HS-5 (cell line): Measurements from ENCODE around the gene OR52I1.

Experiments
- DNase-seq: peaks from one replicate; pipeline ENCODE4 v3.0.0-alpha.2; 2012; ENCODE audit warnings: low read depth

Gene OR52I1

DNA sequence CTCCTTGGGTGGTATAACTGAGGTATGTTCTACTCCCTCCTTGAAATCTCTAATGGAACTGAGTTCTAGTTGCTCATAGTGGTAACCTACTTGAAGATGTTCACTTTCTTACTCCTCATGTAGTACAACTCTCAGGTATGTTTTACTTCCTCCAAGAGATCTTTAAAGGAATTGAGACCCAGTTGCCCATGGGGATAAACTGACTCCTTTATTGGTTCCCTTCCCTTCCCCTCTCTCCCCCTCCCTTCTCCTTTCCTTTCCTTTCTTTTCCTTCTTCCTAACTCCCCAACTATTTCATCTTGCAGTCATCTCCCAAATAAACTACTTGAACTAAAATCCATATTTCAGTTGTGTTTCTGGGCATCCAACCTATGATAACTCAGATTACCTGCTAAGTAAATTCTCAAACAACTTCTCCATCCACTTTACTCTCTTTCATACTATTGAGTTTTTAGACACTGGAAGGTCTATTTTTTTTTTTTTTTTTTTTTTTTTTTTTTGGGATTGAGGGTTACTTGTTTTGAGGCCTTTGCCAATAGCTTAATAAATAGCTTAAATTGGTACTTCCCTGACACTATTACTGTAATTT is 22.1 kb downstream of the OR52I1 start:
- no peak for DNase-seq

DNA sequence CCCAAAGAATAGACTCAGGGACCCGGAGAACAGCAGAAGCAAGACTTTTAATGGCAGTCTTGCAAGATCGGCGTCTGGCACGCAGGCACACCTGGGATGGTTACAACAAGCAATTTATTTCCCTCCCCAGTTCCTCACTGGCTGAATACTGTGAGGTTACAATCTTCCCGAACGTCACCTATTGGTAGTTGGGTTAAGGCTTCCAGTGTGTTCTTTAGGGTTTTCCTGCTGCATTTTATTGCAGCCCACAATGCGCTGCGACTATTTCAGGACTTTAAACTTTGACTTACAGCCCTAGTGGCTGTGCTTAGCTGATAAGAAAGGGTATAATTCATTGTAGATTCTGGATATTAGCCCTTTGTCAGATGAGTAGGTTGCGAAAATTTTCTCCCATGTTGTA is 25.7 kb downstream of the OR52I1 start:
- no peak for DNase-seq

DNA sequence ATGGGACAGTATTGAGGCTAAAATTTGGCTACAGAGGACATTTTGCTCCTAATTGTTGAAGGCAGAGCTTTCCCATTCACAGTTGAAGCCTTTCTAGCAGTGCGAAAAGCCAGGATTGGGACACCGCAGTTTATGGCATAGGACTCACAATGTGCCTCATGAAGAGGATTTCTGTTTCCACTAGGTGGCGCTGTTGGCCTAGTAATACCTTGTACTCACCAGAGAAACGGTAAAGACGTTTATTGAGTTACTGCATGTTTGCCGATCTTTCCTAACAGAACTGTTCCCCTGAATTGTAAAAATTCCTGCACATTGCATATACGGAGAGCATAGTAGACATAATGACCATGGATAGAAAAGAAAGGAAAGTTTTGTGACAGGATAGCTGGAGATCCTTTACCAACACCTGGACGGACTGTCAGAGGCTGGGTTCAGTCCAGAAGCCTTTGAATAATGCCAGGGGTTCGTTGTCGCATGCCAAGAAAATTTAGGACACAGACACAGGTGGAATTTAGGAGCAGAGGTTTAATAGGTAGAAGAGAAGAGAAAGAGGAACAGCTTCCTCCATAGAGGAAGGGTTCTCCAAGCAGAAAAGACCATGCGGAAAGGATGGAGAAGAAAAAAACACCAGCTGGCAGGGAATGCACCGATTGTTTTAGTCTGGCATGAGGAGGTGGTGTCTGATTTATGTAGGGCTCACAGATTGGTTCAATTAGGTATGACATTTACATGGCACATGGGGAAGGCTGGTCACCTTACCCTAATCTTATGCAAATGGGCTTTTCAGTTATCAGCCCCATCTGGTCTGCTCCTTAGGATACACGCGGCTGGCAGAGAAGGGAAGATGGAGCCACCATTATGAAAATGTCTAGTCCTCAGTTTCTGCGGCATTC is 32.6 kb downstream of the OR52I1 start:
- DNase-seq: peak; percentile 56

DNA sequence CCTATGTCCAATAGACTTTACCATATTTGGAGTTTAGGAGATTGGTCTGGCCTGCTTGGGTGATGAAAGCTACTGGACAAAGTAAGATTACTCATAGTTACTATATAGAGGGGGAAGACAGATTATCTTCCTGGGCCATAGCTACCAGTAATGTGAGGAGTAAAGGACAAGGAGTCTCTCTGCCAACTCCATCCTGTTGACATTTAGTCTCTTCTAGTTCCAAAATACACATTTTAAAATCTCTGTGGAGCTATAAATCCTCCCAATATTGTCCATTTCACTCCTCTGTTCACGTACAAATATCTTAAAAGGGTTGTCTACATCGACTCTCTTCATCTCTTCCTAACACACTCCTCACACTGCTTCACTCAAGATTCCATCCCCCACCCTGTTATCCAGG is 42.3 kb downstream of the OR52I1 start:
- no peak for DNase-seq

DNA sequence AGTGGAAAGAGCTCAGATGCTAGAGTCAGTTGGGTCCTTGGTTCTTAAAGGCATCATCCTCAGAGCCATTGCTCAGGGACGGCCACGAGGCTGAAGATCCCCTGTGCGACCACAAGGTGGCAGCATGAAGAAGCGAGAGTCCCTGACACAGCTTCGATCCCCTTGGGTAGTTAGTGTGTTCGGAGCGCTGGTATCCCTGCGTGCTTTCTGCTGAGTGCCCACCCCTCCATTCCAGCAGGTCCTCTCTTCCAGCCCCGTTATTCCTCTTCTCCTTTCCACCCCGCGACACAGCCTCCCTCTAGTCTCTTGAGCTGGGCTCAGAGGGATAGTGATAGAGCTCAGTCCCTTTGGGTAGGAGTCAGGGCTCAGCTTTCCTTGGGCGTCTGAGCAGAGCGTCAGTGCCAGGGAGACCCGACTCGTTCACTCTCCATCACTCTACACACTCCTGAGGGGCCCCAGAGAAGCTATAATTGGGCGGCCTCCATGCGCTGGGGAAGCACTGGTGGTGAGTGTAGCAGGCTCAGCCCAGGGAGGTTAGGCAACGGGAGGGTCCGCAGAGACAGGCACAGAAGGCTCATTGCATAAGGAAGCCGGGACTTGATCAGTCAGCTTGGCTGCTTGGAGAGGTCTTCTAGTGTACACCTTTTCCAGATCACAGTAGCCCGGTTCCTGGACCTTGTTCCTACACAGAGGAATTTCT is 43.3 kb downstream of the OR52I1 start, which contains the start of gene OR51D1:
Gene OR51D1, plus strand, starts transcription at position 516 of the 700 bp plus-strand sequence. CDS start 2,314 bp downstream, outside the sequence.
- DNase-seq: peak; percentile 58

DNA sequence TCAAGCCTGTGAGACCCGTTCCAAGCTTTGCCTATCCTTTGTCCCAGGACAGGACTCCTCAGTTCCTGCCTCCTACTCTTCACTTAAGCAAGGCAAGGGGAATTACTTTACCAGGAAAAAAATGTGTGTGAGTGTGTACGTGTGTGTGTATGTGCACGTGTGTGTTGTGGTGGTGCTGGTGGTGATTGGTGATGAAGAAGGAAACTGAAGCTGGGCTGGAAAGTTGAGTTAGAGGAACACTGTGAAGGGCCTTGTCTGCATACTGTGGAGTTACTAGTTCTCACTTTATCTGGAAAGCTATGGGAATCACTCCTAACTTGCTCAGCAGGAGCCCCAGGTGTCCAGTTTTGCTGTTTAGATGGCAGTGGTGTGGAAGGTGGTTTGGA is 43.8 kb downstream of the OR52I1 start:
- DNase-seq: no peak

DNA sequence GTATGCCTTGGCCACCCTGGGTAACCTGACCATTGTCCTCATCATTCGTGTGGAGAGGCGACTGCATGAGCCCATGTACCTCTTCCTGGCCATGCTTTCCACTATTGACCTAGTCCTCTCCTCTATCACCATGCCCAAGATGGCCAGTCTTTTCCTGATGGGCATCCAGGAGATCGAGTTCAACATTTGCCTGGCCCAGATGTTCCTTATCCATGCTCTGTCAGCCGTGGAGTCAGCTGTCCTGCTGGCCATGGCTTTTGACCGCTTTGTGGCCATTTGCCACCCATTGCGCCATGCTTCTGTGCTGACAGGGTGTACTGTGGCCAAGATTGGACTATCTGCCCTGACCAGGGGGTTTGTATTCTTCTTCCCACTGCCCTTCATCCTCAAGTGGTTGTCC is 46.1 kb downstream of the OR52I1 start:
- DNase-seq: no peak

DNA sequence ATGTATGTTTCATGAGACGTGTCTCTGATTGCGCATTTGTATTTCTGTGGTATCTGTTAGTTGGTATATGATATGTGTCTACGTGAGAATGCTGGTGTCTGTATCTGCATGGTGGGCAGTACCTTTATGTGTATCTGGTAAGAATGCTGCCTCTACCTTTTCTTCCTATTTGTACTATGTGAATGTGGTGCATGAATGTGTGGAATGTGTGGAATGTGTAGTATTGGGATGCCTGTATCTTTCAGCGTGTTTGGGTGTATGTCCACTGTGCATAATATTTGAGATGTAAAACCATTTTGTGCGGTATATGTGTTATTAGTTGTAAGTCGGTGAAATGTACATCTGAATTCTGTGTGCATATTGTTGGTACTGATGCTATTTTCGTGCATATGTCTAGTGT is 47.7 kb downstream of the OR52I1 start:
- DNase-seq: no peak

DNA sequence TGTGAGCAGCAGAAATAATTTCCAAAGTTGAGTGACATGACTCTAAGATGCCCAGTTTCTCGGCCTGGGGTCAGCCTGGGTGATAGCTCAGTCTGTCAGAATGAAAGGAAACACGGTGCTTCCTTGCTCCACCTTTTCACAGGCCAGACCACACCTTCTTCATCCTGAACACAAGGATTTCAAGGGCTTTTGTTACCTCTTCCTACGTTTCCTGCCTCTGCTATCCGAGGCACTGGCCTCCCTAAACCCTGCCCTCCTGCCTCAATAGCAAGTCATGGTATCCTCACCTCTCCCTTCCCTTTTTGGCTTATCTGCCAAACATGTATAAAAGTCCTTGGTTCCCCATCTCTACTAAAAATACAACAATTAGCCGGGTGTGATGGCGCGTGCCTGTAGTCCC is 48.2 kb downstream of the OR52I1 start:
- DNase-seq: no peak

DNA sequence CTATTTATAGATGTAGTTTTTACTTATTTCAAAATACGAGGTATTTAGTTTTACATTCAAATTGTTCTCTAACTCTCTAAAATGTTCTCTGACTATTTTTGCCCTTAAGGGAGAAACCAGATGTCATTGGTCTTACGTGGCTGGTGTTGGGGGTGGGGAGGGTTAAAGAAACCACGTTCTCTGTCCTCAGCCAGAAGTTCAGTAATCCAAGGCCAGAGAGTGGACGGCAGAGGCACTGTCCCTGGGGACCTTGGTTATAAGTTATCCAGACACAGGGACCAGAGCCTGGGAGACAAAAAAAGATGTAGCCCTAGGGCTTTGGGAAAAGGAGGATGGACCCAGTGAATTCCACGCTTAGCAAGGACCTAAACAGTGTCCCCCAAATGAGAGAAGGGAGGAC is 49.2 kb downstream of the OR52I1 start:
- no peak for DNase-seq

DNA sequence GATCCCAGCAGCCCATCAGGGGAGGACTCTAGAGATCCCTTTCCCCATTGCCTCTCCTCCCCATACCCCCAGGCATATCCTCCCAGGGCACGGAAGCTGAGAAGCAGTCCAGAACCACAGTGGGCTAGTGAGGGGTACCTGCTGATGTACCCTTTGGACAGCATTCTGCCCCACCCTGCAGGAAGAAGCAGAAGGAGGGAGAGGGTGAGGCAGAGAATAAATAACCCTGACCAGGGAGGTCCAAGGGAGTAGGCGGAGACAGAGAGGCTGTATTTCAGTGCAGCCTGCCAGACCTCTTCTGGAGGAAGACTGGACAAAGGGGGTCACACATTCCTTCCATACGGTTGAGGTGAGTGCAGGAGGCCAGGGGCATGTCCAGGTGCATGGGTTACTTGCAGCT is 49.8 kb downstream of the OR52I1 start, which contains the start of gene OR51E1:
Gene OR51E1, plus strand, starts transcription at position 301 of the 400 bp plus-strand sequence. CDS start 8,545 bp downstream, outside the sequence.
- no peak for DNase-seq

DNA sequence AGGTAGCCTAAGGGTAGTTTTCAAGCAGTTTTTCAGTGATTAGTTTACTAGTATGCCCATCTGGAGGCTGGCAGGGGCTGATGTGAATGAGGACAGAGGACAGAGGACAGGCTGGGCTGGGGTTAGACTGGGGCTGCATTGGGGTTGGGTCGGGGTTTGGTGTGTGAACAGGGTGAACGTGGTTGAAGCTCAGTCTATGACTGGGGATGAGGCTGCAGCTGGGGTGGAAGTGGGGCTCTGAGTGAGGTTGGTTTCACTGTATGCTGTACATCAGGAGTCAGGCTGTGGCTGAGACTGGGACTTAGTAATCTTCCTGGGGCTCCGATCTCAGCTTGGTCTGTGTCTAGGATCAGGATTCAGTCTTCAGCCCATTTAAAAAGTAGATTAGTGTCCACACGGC is 50.4 kb downstream of the OR52I1 start:
- DNase-seq: no peak
